SK-N-SH treated with all-trans-retinoic acid at 6 μM for 48 hours (cell line): ENCODE results near the gene CEBPA.

ENCODE experiments used
- ATAC-seq: fragments of 200-7000 bp; cut with Tn5 transposase; 3 replicates; pipeline ENCODE4 v1.9.1; 2020; ENCODE audit warnings: mild to moderate bottlenecking, moderate library complexity
- ARNTL ChIP-seq: fragments of 450-650 bp; formaldehyde crosslinking; IDR thresholded peaks from 2 replicates; pipeline ENCODE4 v1.5.0; 2020; ENCODE audit warnings: low read depth, mild to moderate bottlenecking, moderate library complexity, borderline replicate concordance
- CSDC2 ChIP-seq: fragments of 250-450 bp; sonication (Bioruptor Pico); IDR thresholded peaks from 2 replicates; pipeline ENCODE4 v1.5.0; 2020; ENCODE audit warnings: mild to moderate bottlenecking, moderate library complexity
- GLIS3 ChIP-seq: fragments of 250-450 bp; sonication (Bioruptor Pico); IDR thresholded peaks from 2 replicates; pipeline ENCODE4 v1.5.0; 2020; ENCODE audit warnings: mild to moderate bottlenecking, moderate library complexity
- ISL1 ChIP-seq: fragments of 250-450 bp; sonication (Bioruptor Pico); IDR thresholded peaks from 2 replicates; pipeline ENCODE4 v2.1.2; 2022; ENCODE audit warnings: mild to moderate bottlenecking, moderate library complexity
- OSR1 ChIP-seq: fragments of 250-450 bp; sonication (Bioruptor Pico); IDR thresholded peaks from 2 replicates; pipeline ENCODE4 v1.8.0; 2022; ENCODE audit warnings: moderate library complexity, mild to moderate bottlenecking, inconsistent platforms
- PPARA ChIP-seq: fragments of 250-450 bp; sonication (Bioruptor Pico); IDR thresholded peaks from 2 replicates; pipeline ENCODE4 v1.5.0; 2020; ENCODE audit warnings: mild to moderate bottlenecking, borderline replicate concordance
- RARB ChIP-seq: fragments of 250-450 bp; sonication (Bioruptor Pico); IDR thresholded peaks from 2 replicates; pipeline ENCODE4 v1.8.0; 2021; ENCODE audit warnings: mild to moderate bottlenecking, moderate library complexity
- SNAI2 ChIP-seq: fragments of 250-450 bp; sonication (Bioruptor Pico); IDR thresholded peaks from 2 replicates; pipeline ENCODE4 v1.5.0; 2020; ENCODE audit warnings: mild to moderate bottlenecking, moderate library complexity
- TCF4 ChIP-seq: fragments of 250-450 bp; sonication (Bioruptor Pico); IDR thresholded peaks from 2 replicates; pipeline ENCODE4 v1.8.0; 2021; ENCODE audit warnings: mild to moderate bottlenecking, moderate library complexity, borderline replicate concordance
- TOX ChIP-seq: fragments of 250-450 bp; sonication (Bioruptor Pico); IDR thresholded peaks from 2 replicates; pipeline ENCODE4 v1.8.0; 2021; ENCODE audit warnings: mild to moderate bottlenecking, moderate library complexity, borderline replicate concordance
- ZC3H10 ChIP-seq: fragments of 250-450 bp; sonication (Bioruptor Pico); IDR thresholded peaks from 2 replicates; pipeline ENCODE4 v1.5.1; 2021; ENCODE audit warnings: mild to moderate bottlenecking, moderate library complexity
- ZFP3 ChIP-seq: fragments of 250-450 bp; sonication (Bioruptor Pico); IDR thresholded peaks from 2 replicates; pipeline ENCODE4 v1.5.0; 2020; ENCODE audit warnings: mild to moderate bottlenecking, moderate library complexity
- ZFP30 ChIP-seq: fragments of 450-650 bp; formaldehyde crosslinking; IDR thresholded peaks from 2 replicates; pipeline ENCODE4 v1.5.0; 2022; ENCODE audit warnings: mild to moderate bottlenecking, moderate library complexity
- ZNF70 ChIP-seq: fragments of 450-650 bp; formaldehyde crosslinking; IDR thresholded peaks from 2 replicates; pipeline ENCODE4 v1.5.0; 2020; ENCODE audit warnings: mild to moderate bottlenecking, moderate library complexity
- ZNF8 ChIP-seq: fragments of 450-650 bp; formaldehyde crosslinking; IDR thresholded peaks from 2 replicates; pipeline ENCODE4 v1.5.0; 2020; ENCODE audit warnings: mild to moderate bottlenecking, moderate library complexity
- TF ChIP-seq, protein P1 (sequence below): fragments of 250-450 bp; sonication (Bioruptor Pico); IDR thresholded peaks from 2 replicates; pipeline ENCODE4 v1.5.1; 2020; ENCODE audit warnings: low read depth, mild to moderate bottlenecking, moderate library complexity
- TF ChIP-seq, protein P2 (sequence below): fragments of 250-450 bp; sonication (Bioruptor Pico); IDR thresholded peaks from 2 replicates; pipeline ENCODE4 v1.8.0; 2020; ENCODE audit warnings: mild to moderate bottlenecking, moderate library complexity, borderline replicate concordance
- TF ChIP-seq, protein P3 (sequence below): fragments of 250-450 bp; sonication (Bioruptor Pico); IDR thresholded peaks from 2 replicates; pipeline ENCODE4 v1.8.0; 2021; ENCODE audit warnings: low read depth, mild to moderate bottlenecking, moderate library complexity, borderline replicate concordance
- TF ChIP-seq, protein P4 (sequence below): fragments of 250-450 bp; sonication (Bioruptor Pico); IDR thresholded peaks from 2 replicates; pipeline ENCODE4 v1.5.0; 2020; ENCODE audit warnings: mild to moderate bottlenecking, moderate library complexity
- TF ChIP-seq, protein P5 (sequence below): fragments of 250-450 bp; sonication (Bioruptor Pico); IDR thresholded peaks from 2 replicates; pipeline ENCODE4 v1.5.1; 2021; ENCODE audit warnings: mild to moderate bottlenecking, moderate library complexity

Gene CEBPA

DNA sequence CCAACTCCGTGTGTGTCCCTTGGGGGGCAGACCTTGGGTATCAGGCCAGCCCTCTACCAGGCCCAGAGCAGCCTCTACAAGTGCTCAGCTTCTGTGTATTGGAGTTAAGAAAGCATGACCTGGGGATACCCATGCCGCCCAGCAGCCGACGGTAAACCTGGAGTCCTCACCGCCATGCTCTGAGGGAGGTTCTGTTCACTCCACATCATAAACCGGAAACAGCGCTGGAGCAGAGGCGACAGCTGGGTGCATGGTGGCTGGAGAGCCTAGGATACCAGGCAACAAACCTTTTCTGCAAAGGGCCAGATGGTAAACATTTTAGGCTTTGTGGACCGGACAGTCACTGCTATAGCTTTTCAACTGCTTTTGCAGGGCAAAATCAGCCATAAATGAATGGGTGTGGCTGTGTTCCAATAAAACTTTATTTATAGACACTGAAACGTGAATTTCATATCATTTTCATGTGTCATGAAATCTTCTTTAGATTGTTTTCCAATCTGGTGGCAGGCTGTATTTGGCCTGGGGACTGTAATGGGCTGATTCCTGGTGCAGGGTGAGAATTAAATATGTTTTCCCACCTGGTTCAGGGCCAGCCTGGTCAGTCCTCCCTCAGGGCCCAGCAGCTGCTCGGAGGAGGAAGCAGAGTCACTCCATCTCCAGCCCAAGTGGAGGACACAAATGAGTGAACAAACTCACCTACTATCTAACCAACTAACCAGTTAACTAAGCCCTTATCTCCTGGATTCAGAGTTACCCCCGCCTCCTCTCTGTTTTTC lies 30.9 kb downstream of the CEBPA start (continued):
- TF ChIP-seq, protein P1, sequence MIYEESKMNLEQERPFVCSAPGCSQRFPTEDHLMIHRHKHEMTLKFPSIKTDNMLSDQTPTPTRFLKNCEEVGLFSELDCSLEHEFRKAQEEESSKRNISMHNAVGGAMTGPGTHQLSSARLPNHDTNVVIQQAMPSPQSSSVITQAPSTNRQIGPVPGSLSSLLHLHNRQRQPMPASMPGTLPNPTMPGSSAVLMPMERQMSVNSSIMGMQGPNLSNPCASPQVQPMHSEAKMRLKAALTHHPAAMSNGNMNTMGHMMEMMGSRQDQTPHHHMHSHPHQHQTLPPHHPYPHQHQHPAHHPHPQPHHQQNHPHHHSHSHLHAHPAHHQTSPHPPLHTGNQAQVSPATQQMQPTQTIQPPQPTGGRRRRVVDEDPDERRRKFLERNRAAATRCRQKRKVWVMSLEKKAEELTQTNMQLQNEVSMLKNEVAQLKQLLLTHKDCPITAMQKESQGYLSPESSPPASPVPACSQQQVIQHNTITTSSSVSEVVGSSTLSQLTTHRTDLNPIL (CRISPR knock-in tag) = no peak
- no peak for TF ChIP-seq GLIS3 (CRISPR knock-in tag)

DNA sequence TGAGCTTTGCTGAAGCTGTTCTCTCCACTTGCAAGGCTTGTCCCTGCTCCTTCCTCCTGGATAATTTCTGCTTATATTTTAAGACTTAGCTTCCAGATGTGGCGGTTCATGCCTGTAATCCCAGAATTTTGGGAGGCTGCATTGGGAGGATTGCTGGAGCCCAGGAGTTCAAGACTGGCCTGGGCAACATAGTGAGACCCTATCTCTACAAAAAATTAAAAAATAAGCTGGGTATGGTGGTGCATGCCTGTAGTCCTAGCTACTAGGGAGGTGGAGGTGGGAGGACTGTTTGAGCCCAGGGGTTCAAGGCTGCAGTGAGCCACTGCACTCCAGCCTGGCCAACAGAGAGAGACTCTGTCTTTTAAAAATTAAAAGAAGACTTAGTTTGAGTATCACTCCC lies 31.6 kb downstream of the CEBPA start:
- ATAC-seq = no peak
- TF ChIP-seq RARB (CRISPR knock-in tag) (no peak), TCF4 (CRISPR knock-in tag) (no peak), ZFP3 (CRISPR knock-in tag) (no peak), CSDC2 (no peak)
- TF ChIP-seq, protein P1 (CRISPR knock-in tag) = no peak
- TF ChIP-seq, protein P2, sequence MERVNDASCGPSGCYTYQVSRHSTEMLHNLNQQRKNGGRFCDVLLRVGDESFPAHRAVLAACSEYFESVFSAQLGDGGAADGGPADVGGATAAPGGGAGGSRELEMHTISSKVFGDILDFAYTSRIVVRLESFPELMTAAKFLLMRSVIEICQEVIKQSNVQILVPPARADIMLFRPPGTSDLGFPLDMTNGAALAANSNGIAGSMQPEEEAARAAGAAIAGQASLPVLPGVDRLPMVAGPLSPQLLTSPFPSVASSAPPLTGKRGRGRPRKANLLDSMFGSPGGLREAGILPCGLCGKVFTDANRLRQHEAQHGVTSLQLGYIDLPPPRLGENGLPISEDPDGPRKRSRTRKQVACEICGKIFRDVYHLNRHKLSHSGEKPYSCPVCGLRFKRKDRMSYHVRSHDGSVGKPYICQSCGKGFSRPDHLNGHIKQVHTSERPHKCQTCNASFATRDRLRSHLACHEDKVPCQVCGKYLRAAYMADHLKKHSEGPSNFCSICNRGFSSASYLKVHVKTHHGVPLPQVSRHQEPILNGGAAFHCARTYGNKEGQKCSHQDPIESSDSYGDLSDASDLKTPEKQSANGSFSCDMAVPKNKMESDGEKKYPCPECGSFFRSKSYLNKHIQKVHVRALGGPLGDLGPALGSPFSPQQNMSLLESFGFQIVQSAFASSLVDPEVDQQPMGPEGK (CRISPR knock-in tag) = no peak
- TF ChIP-seq, protein P3, sequence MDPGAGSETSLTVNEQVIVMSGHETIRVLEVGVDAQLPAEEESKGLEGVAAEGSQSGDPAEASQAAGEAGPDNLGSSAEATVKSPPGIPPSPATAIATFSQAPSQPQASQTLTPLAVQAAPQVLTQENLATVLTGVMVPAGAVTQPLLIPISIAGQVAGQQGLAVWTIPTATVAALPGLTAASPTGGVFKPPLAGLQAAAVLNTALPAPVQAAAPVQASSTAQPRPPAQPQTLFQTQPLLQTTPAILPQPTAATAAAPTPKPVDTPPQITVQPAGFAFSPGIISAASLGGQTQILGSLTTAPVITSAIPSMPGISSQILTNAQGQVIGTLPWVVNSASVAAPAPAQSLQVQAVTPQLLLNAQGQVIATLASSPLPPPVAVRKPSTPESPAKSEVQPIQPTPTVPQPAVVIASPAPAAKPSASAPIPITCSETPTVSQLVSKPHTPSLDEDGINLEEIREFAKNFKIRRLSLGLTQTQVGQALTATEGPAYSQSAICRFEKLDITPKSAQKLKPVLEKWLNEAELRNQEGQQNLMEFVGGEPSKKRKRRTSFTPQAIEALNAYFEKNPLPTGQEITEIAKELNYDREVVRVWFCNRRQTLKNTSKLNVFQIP (CRISPR knock-in tag) = no peak

DNA sequence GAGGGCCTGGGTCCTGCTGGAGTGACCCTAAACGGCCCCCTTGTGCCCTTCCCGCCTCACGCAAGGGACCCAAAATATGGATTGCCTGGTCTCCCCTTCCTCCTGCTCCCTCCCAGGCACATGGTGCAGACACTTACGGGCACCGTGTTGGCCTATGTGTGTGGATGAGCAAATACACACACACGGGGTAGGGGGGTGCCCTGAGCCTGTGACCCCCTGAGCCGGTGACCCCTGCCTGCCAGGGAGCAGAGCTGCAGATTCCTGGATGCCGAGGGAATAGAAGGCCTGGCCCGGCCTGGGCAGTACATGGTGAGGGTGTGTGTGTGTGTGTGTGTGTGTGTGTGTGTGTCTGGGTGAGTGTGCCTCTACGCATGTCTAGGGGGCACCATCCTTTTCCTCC lies 33.3 kb downstream of the CEBPA start:
- ATAC-seq = no peak

More for the DNA sequence above, 33.3 kb downstream of the CEBPA start:
- TF ChIP-seq ZFP3 (CRISPR knock-in tag) (no peak), RARB (CRISPR knock-in tag) (no peak), TCF4 (CRISPR knock-in tag) (no peak), PPARA (no peak), ISL1 (CRISPR knock-in tag) (no peak), ZNF70 (CRISPR knock-in tag) (no peak), ARNTL (no peak), SNAI2 (CRISPR knock-in tag) (no peak), ZNF8 (CRISPR knock-in tag) (no peak), CSDC2 (no peak), ZFP30 (CRISPR knock-in tag) (no peak), TOX (CRISPR knock-in tag) (no peak), ZC3H10 (CRISPR knock-in tag) (no peak), OSR1 (CRISPR knock-in tag) (no peak)
- TF ChIP-seq, protein P4, sequence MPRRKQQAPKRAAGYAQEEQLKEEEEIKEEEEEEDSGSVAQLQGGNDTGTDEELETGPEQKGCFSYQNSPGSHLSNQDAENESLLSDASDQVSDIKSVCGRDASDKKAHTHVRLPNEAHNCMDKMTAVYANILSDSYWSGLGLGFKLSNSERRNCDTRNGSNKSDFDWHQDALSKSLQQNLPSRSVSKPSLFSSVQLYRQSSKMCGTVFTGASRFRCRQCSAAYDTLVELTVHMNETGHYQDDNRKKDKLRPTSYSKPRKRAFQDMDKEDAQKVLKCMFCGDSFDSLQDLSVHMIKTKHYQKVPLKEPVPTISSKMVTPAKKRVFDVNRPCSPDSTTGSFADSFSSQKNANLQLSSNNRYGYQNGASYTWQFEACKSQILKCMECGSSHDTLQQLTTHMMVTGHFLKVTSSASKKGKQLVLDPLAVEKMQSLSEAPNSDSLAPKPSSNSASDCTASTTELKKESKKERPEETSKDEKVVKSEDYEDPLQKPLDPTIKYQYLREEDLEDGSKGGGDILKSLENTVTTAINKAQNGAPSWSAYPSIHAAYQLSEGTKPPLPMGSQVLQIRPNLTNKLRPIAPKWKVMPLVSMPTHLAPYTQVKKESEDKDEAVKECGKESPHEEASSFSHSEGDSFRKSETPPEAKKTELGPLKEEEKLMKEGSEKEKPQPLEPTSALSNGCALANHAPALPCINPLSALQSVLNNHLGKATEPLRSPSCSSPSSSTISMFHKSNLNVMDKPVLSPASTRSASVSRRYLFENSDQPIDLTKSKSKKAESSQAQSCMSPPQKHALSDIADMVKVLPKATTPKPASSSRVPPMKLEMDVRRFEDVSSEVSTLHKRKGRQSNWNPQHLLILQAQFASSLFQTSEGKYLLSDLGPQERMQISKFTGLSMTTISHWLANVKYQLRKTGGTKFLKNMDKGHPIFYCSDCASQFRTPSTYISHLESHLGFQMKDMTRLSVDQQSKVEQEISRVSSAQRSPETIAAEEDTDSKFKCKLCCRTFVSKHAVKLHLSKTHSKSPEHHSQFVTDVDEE (CRISPR knock-in tag) = no peak
- TF ChIP-seq, protein P5, sequence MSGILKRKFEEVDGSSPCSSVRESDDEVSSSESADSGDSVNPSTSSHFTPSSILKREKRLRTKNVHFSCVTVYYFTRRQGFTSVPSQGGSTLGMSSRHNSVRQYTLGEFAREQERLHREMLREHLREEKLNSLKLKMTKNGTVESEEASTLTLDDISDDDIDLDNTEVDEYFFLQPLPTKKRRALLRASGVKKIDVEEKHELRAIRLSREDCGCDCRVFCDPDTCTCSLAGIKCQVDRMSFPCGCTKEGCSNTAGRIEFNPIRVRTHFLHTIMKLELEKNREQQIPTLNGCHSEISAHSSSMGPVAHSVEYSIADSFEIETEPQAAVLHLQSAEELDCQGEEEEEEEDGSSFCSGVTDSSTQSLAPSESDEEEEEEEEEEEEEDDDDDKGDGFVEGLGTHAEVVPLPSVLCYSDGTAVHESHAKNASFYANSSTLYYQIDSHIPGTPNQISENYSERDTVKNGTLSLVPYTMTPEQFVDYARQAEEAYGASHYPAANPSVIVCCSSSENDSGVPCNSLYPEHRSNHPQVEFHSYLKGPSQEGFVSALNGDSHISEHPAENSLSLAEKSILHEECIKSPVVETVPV = no peak
- TF ChIP-seq, protein P3 (CRISPR knock-in tag) = no peak
- TF ChIP-seq, protein P2 (CRISPR knock-in tag) = no peak
